A549 (cell line): ENCODE data around the gene CACNA1C. TPM values are rescaled to one million over a fixed set of nuclear protein-coding genes. Genes with fewer than 3 reads are reported as not detected.

Source experiments
- ATAC-seq, 2 experiments: fragments of 200-7000 bp in 1 of 2; fragments of >200 bp in 1 of 2; cut with Nextera tagmentation in 1 of 2; cut with Tn5 transposase in 1 of 2; 3 replicates each; pipeline versions ENCODE4 v1.8.0 to v1.9.1; 2018 to 2020; ENCODE audit warnings: mild to moderate bottlenecking in 1 of 2, moderate library complexity in 1 of 2
- CTCF ChIA-PET: fragments of 300-600 bp; sonication (Branson Sonifier 250); formaldehyde crosslinking; extraction: SDS; loops from one replicate; lab custom pipeline; 2021; ENCODE audit warnings: antibody characterized with exemption, inconsistent platforms; lab: Yijun Ruan, JAX
- POLR2A ChIA-PET: fragments of 350-600 bp; formaldehyde crosslinking; extraction: SDS; loops from one replicate; lab custom pipeline; 2021; ENCODE audit warnings: antibody characterized with exemption, inconsistent platforms; lab: Yijun Ruan, JAX
- DNase-seq, 2 experiments: peaks; one replicate each; pipeline versions ENCODE4 v3.0.0 to v3.0.0-alpha.2; 2011 to 2016; ENCODE audit warnings: low read depth in 1 of 2, low spot score in 1 of 2
- FAIRE-seq: peaks from 2 replicates; lab custom pipeline; 2011; peaks lifted over from hg19 to GRCh38; lab: Jason Lieb, UNC
- H3K27ac ChIP-seq, 2 experiments: fragments of >200 bp; sonication (Bioruptor Twin); formaldehyde crosslinking; 3 replicates each; pipeline ENCODE4 v1.5.1; 2016 to 2017
- H3K4me1 ChIP-seq: fragments of >200 bp; sonication (Bioruptor Twin); formaldehyde crosslinking; 3 replicates; pipeline ENCODE4 v1.6.1; 2016
- H3K4me2 ChIP-seq: fragments of >200 bp; sonication (Bioruptor Twin); formaldehyde crosslinking; 3 replicates; pipeline ENCODE4 v1.6.1; 2016
- H3K4me3 ChIP-seq: fragments of >200 bp; sonication (Bioruptor Twin); formaldehyde crosslinking; 3 replicates; pipeline ENCODE4 v1.5.1; 2016
- H3K9me3 ChIP-seq: fragments of >200 bp; sonication (Bioruptor Twin); formaldehyde crosslinking; 3 replicates; pipeline ENCODE4 v1.6.1; 2016
- BCL3 ChIP-seq: fragments of >200 bp; sonication (Bioruptor Twin); formaldehyde crosslinking; IDR thresholded peaks from 3 replicates; pipeline ENCODE4 v1.6.1; 2016
- BHLHE40 ChIP-seq: IDR thresholded peaks from 2 replicates; pipeline ENCODE4 v1.6.1; 2012; ENCODE audit warnings: low read depth, low read length, inconsistent platforms
- CBX8 ChIP-seq: fragments of 200-600 bp; sonication (generic); IDR thresholded peaks from 2 replicates; pipeline ENCODE4 v1.6.1; 2016
- CTCF ChIP-seq: fragments of >200 bp; sonication (Bioruptor Twin); formaldehyde crosslinking; IDR thresholded peaks from 3 replicates; pipeline ENCODE4 v1.5.1; 2016
- EHMT2 ChIP-seq: fragments of 200-600 bp; sonication (generic); IDR thresholded peaks from 2 replicates; pipeline ENCODE4 v1.6.1; 2016; ENCODE audit warnings: antibody characterized with exemption, low read depth, mild to moderate bottlenecking, moderate library complexity
- FOSB ChIP-seq: fragments of 250-450 bp; sonication (Bioruptor Pico); IDR thresholded peaks from 2 replicates; pipeline ENCODE4 v1.5.0; 2020; ENCODE audit warnings: mild to moderate bottlenecking, moderate library complexity
- FOXS1 ChIP-seq: fragments of 250-450 bp; sonication (Bioruptor Pico); IDR thresholded peaks from 2 replicates; pipeline ENCODE4 v1.5.0; 2020; ENCODE audit warnings: mild to moderate bottlenecking, moderate library complexity
- GATA3 ChIP-seq: IDR thresholded peaks from 2 replicates; pipeline ENCODE4 v1.6.1; 2012; ENCODE audit warnings: borderline replicate concordance
- HEYL ChIP-seq: fragments of 250-450 bp; sonication (Bioruptor Pico); IDR thresholded peaks from 2 replicates; pipeline ENCODE4 v1.8.0; 2021; ENCODE audit warnings: mild to moderate bottlenecking, moderate library complexity
- HOXA7 ChIP-seq: fragments of 250-450 bp; sonication (Bioruptor Pico); IDR thresholded peaks from 2 replicates; pipeline ENCODE4 v1.5.0; 2020; ENCODE audit warnings: mild to moderate bottlenecking, moderate library complexity
- HOXB5 ChIP-seq: fragments of 250-450 bp; sonication (Bioruptor Pico); IDR thresholded peaks from 2 replicates; pipeline ENCODE4 v1.5.0; 2020; ENCODE audit warnings: mild to moderate bottlenecking, moderate library complexity
- JUN ChIP-seq, 2 experiments: fragments of >200 bp; sonication (Bioruptor Twin); formaldehyde crosslinking; IDR thresholded peaks; 2 replicates in 1 of 2; 3 replicates in 1 of 2; pipeline ENCODE4 v1.6.1; 2016 to 2017
- JUNB ChIP-seq: fragments of >200 bp; sonication (Bioruptor Twin); formaldehyde crosslinking; IDR thresholded peaks from 2 replicates; pipeline ENCODE4 v1.6.1; 2016
- KDM5A ChIP-seq: fragments of 200-600 bp; sonication (generic); IDR thresholded peaks from 2 replicates; pipeline ENCODE4 v1.6.1; 2016; ENCODE audit warnings: antibody characterized with exemption, mild to moderate bottlenecking
- MAZ ChIP-seq: fragments of 150-350 bp; IDR thresholded peaks from 2 replicates; pipeline ENCODE4 v1.6.1; 2014; ENCODE audit warnings: antibody characterized with exemption, low read depth, low read length, borderline replicate concordance
- MYC ChIP-seq: IDR thresholded peaks from 2 replicates; pipeline ENCODE4 v1.6.1; 2012; ENCODE audit warnings: mild to moderate bottlenecking, inconsistent platforms, low read length, improper control_type of control experiment, borderline replicate concordance
- NFE2L2 ChIP-seq: fragments of 150-350 bp; conservative IDR thresholded peaks from 2 replicates; pipeline ENCODE4 v1.6.1; 2014; ENCODE audit warnings: low read length
- NR3C1 ChIP-seq: fragments of >200 bp; sonication (Bioruptor Twin); formaldehyde crosslinking; IDR thresholded peaks from 3 replicates; pipeline ENCODE4 v1.6.1; 2017
- PHF8 ChIP-seq: fragments of 200-600 bp; sonication (generic); IDR thresholded peaks from 2 replicates; pipeline ENCODE4 v1.6.1; 2016; ENCODE audit warnings: low read depth, mild to moderate bottlenecking, antibody characterized with exemption, moderate library complexity, borderline replicate concordance
- POLR2A ChIP-seq: IDR thresholded peaks from 2 replicates; pipeline ENCODE4 v1.6.1; 2012; ENCODE audit warnings: mild to moderate bottlenecking, low read length
- RARB ChIP-seq: fragments of 250-450 bp; sonication (Bioruptor Pico); IDR thresholded peaks from 2 replicates; pipeline ENCODE4 v1.8.0; 2021; ENCODE audit warnings: mild to moderate bottlenecking, moderate library complexity
- RCOR1 ChIP-seq: fragments of 150-350 bp; IDR thresholded peaks from 2 replicates; pipeline ENCODE4 v1.6.1; 2014; ENCODE audit warnings: antibody characterized with exemption, low read length, low read depth
- RFX5 ChIP-seq: fragments of 450-650 bp; IDR thresholded peaks from 2 replicates; pipeline ENCODE4 v1.7.1; 2014; ENCODE audit warnings: antibody characterized with exemption, mild to moderate bottlenecking, moderate library complexity
- SMC3 ChIP-seq: fragments of >200 bp; sonication (Bioruptor Twin); formaldehyde crosslinking; IDR thresholded peaks from 3 replicates; pipeline ENCODE4 v1.6.1; 2018; ENCODE audit warnings: inconsistent platforms
- SREBF2 ChIP-seq: fragments of 450-650 bp; IDR thresholded peaks from 2 replicates; pipeline ENCODE4 v1.6.1; 2014; ENCODE audit warnings: mild to moderate bottlenecking, moderate library complexity
- TP53 ChIP-seq: fragments of 250-450 bp; sonication (Bioruptor Pico); IDR thresholded peaks from 2 replicates; pipeline ENCODE4 v1.5.0; 2021; ENCODE audit warnings: mild to moderate bottlenecking, moderate library complexity
- ZSCAN20 ChIP-seq: fragments of 250-450 bp; sonication (Bioruptor Pico); IDR thresholded peaks from 2 replicates; pipeline ENCODE4 v1.8.0; 2022; ENCODE audit warnings: mild to moderate bottlenecking, moderate library complexity
- WGBS: methylation state at CpG from one replicate; pipeline ENCODE4 v1.1.6; 2017; ENCODE audit errors: missing lambda C conversion rate; 5-methylcytosine and 5-hydroxymethylcytosine counted together
- polyA plus RNA-seq, 4 experiments: library from polyadenylated mRNA; depleted of rRNA in 3 of 4; stranded (reverse); fragments of >200 nt; fragmentation: RNase III in 1 of 4; extraction: RNeasy Plus Mini Kit Qiagen cat#74134 plus additional on column Dnase treatment in 1 of 4; gene quantifications; 2 replicates in 3 of 4; 3 replicates in 1 of 4; pipeline ENCODE4 v1.2.3, GENCODE V29; 2011 to 2017
- TF ChIP-seq, protein P1 (sequence below): IDR thresholded peaks from 2 replicates; pipeline ENCODE4 v1.6.1; 2012; ENCODE audit warnings: low read depth, borderline replicate concordance

CACNA1C gene
- polyA plus RNA-seq, 2 of the 4 experiments (the other 2 are of a cell fraction): not detected

- ChIA-PET CTCF (interaction anchor here (1.4 kb wide), 1 partner anchor 10 kb away, joined by 3 read pairs; no protein-coding TSS in a partner anchor), POLR2A (no interaction called here)
- DNase-seq: no peak
- Histone ChIP-seq H3K27ac (no peak overlapping the region), H3K4me3 (no peak overlapping the region), H3K9me3 (no peaks in the 10 kb centered on the region), H3K4me1 (no peaks in the 10 kb centered on the region), H3K4me2 (no peak overlapping the region)
- 58% methylated on average over 8 of the region's 8 CpGs for WGBS
- no peak for ATAC-seq
- no peak for FAIRE-seq
- TF ChIP-seq GATA3 (no peak), KDM5A (no peak), MYC (no peak), ZSCAN20 (CRISPR knock-in tag) (no peak), HEYL (CRISPR knock-in tag) (no peak), SREBF2 (no peak), NFE2L2 (no peak), RFX5 (no peak), RARB (CRISPR knock-in tag) (no peak), CTCF (no peak), NR3C1 (no peak), SMC3 (no peak), BHLHE40 (no peak), BCL3 (no peak), JUNB (no peak), POLR2A (no peak), MAZ (no peak), FOXS1 (CRISPR knock-in tag) (no peak)
- TF ChIP-seq, protein P1, sequence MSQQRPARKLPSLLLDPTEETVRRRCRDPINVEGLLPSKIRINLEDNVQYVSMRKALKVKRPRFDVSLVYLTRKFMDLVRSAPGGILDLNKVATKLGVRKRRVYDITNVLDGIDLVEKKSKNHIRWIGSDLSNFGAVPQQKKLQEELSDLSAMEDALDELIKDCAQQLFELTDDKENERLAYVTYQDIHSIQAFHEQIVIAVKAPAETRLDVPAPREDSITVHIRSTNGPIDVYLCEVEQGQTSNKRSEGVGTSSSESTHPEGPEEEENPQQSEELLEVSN: no peak
These were observed 188.2 kb downstream of the CACNA1C start for GRCh38 chr12:2240984-2241383.

DNA sequence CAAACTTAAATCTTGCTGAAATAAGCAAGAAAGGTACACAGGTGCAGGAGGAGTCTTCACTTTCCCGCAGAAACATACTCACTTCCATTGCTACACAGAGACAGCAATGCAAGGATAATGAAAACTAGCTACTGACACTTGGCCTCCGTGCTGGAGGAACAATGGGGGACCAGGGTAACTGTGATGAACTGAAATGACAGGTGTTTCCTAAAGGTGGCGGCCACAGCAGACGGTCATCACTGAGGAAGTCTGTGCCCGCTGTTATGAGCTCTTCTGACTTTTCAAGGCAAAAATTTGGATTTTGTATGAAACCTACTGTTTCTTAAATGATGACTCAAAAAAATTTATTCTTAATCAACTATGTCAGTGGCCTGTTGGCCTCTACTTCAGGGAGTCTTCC, 189.4 kb downstream of the CACNA1C start:
- Histone ChIP-seq H3K4me2 (no peak overlapping the region), H3K4me3 (no peak overlapping the region), H3K27ac (no peak overlapping the region), H3K9me3 (no peaks in the 10 kb centered on the region), H3K4me1 (no peaks in the 10 kb centered on the region)
- TF ChIP-seq ZSCAN20 (CRISPR knock-in tag) (no peak), TP53 (no peak), EHMT2 (no peak), RFX5 (no peak), FOSB (CRISPR knock-in tag) (no peak), CBX8 (no peak), PHF8 (no peak), RCOR1 (no peak), RARB (CRISPR knock-in tag) (no peak), JUN (IDR thresholded peaks at IDR 0.05) (no peak), HOXA7 (no peak), HOXB5 (CRISPR knock-in tag) (no peak), GATA3 (no peak)
- ATAC-seq: no peak
- CTCF ChIA-PET: interaction anchor here (1.0 to 1.3 kb wide), 3 partner anchors 9 to 85 kb away, joined by 3 to 4 read pairs (median 3); no protein-coding TSS in a partner anchor
- no peak for DNase-seq
- POLR2A ChIA-PET: no interaction called here
- no peak for FAIRE-seq
- 70% methylated on average over 5 of the region's 5 CpGs for WGBS
